K562 (cell line): ENCODE measurements around the gene SULT2B1. TPM values are rescaled to one million over a fixed set of nuclear protein-coding genes. Genes with fewer than 3 reads are reported as not detected.

Source experiments
- ATF3 ChIP-seq, 2 experiments: fragments of 450-650 bp in 1 of 2; sonication (generic) in 1 of 2; formaldehyde crosslinking in 1 of 2; IDR thresholded peaks in 1 of 2; conservative IDR thresholded peaks in 1 of 2; 2 replicates each; pipeline versions ENCODE4 v1.6.1 to v1.8.1; 2016 to 2023; ENCODE audit warnings: mild to moderate bottlenecking in 2 of 2, moderate library complexity in 2 of 2, inconsistent platforms in 1 of 2, missing genetic modification reagents in 1 of 2
- GATAD2A ChIP-seq: fragments of 450-650 bp; IDR thresholded peaks from 2 replicates; pipeline ENCODE4 v1.6.1; 2017
- KDM5B ChIP-seq: fragments of 200-600 bp; sonication (generic); IDR thresholded peaks from 2 replicates; pipeline ENCODE4 v1.6.1; 2012; ENCODE audit warnings: low read depth, mild to moderate bottlenecking, moderate library complexity, low read length, control low read depth, inconsistent platforms; ENCODE audit not compliant: insufficient replicate concordance
- KLF16 ChIP-seq: IDR thresholded peaks from 2 replicates; pipeline ENCODE4 v1.6.1; 2016; ENCODE audit warnings: antibody characterized with exemption
- RBM25 ChIP-seq: fragments of 200-400 bp; formaldehyde crosslinking; IDR thresholded peaks from 2 replicates; pipeline ENCODE4 v1.6.1; 2018; ENCODE audit warnings: low read length, low read depth, moderate library complexity; ENCODE audit not compliant: severe bottlenecking
- RCOR1 ChIP-seq, 2 experiments: IDR thresholded peaks; 2 replicates each; pipeline ENCODE4 v1.6.1; 2012; ENCODE audit warnings: low read depth in 2 of 2, low read length in 2 of 2, borderline replicate concordance in 1 of 2, improper control_type of control experiment in 1 of 2
- SIN3A ChIP-seq, 2 experiments: fragments of 150-350 bp in 1 of 2; IDR thresholded peaks; 2 replicates each; pipeline ENCODE4 v1.6.1; 2011 to 2016; ENCODE audit warnings: borderline replicate concordance in 2 of 2, low read depth in 2 of 2, low read length in 2 of 2, mild to moderate bottlenecking in 2 of 2, moderate library complexity in 2 of 2; ENCODE audit not compliant: control insufficient read depth in 1 of 2
- TFAM ChIP-seq: fragments of 250-450 bp; sonication (Bioruptor Pico); conservative IDR thresholded peaks from 2 replicates; pipeline ENCODE4 v1.5.0; 2021; ENCODE audit warnings: mild to moderate bottlenecking, moderate library complexity
- YY1 ChIP-seq, 3 experiments: IDR thresholded peaks; 2 replicates each; pipeline ENCODE4 v1.6.1; 2011; ENCODE audit warnings: low read length in 2 of 3, mild to moderate bottlenecking in 2 of 3, moderate library complexity in 2 of 3, borderline replicate concordance in 1 of 3, control low read depth in 1 of 3, low read depth in 1 of 3; ENCODE audit not compliant: insufficient read depth in 3 of 3, insufficient replicate concordance in 2 of 3, control insufficient read depth in 1 of 3, insufficient read length in 1 of 3; ENCODE audit errors: extremely low read depth in 1 of 3
- polyA plus RNA-seq, 8 experiments: library from polyadenylated mRNA; depleted of rRNA in 4 of 8; stranded (reverse) in 5 of 8; unstranded in 3 of 8; fragments of >200 nt; fragmentation: Nextera tagmentation in 2 of 8; fragmentation: Illumina TruSeq in 1 of 8; extraction: Ambion mirVana in 2 of 8; extraction: Trizol in 1 of 8; gene quantifications; 2 replicates each; pipeline versions ENCODE4 v1.2.1 to v1.2.3, GENCODE V29; 2011 to 2014; ENCODE audit warnings: inconsistent platforms in 1 of 8, missing spikeins in 1 of 8
- total RNA-seq, 7 experiments: library from RNA; depleted of rRNA in 6 of 7; stranded (reverse); fragments of >200 nt in 6 of 7; fragmentation: Illumina TruSeq in 2 of 7; extraction: Trizol in 2 of 7; gene quantifications; 2 replicates each; pipeline versions ENCODE4 v1.2.1 to v1.2.3, GENCODE V29; 2011 to 2021; ENCODE audit warnings: low replicate concordance in 1 of 7
- TF ChIP-seq, protein P1 (sequence below): sonication (generic); formaldehyde crosslinking; IDR thresholded peaks from 2 replicates; pipeline ENCODE4 v1.8.0; 2022; ENCODE audit warnings: missing genetic modification reagents, mild to moderate bottlenecking, moderate library complexity, borderline replicate concordance
- TF ChIP-seq, protein P2 (sequence below), 2 experiments: fragments of 450-650 bp in 1 of 2; sonication (generic) in 1 of 2; formaldehyde crosslinking in 1 of 2; IDR thresholded peaks; 2 replicates each; pipeline versions ENCODE4 v1.7.1 to v1.9.0; 2016 to 2022; ENCODE audit warnings: inconsistent platforms in 1 of 2, mild to moderate bottlenecking in 1 of 2, missing genetic modification reagents in 1 of 2

SULT2B1 gene
- total and polyA plus RNA-seq, 9 of the 15 experiments (the other 6 are each of a cell fraction or from before 2014, with no cell fraction given), result 0.09 to 0.62 (median 0.22) TPM; not detected in 2

DNA sequence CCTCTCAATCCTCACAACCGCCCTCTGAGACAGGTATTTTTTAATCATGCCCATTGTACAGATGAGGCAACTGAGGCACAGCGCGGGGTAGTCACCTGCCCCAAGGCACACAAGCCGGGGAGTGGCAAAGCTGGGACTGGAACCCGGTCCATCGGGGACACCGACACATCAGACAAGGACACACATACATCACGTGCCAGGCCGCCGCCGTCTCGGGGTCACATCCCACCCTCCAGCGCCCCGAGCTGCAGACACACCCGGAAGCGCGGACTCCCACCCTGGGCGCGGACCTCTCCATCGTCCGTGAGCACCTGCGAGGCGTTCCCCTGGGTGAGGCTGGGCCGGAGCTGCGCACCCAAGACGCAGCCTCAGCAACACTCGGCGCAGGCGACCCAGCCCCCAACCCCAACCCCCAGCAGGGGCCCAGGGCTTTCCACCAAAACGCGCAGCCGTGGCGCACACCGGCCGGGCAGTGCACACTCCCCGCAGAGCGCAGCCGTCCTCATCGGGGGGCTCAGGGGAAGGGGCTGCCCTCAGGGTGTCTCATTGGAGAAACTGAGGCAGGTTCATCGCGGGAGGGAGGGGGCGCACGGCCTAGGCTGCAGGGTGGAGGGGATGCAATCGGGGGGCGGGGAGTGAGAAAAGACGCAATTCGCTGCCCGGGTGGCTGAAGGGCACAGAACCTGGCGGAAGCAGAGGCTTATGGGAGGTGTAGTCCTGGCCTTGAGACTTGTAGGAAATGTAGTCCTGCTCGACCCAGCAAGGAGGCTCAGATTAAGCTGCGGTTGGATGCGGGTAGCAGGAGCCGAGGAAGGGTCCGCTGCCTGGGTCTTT is 38.5 kb upstream of the SULT2B1 start (continued):
- no peak for TF ChIP-seq ATF3 (IDR thresholded peaks at IDR 0.05)
- no peak for TF ChIP-seq ATF3 (CRISPR knock-in tag; conservative IDR thresholded peaks at IDR 0.05)
- TF ChIP-seq, protein P1, sequence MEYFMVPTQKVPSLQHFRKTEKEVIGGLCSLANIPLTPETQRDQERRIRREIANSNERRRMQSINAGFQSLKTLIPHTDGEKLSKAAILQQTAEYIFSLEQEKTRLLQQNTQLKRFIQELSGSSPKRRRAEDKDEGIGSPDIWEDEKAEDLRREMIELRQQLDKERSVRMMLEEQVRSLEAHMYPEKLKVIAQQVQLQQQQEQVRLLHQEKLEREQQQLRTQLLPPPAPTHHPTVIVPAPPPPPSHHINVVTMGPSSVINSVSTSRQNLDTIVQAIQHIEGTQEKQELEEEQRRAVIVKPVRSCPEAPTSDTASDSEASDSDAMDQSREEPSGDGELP (CRISPR knock-in tag), result peak; percentile 49; the same call in 1 of the 2 replicates
- TF ChIP-seq KDM5B, result peak; percentile 39
- no peak for TF ChIP-seq YY1 (IDR thresholded peaks at IDR 0.05; ENCODE audit: borderline replicate concordance in 1 of 3, control insufficient read depth in 1 of 3, extremely low read depth in 1 of 3, insufficient read depth in 3 of 3, insufficient read length in 1 of 3, insufficient replicate concordance in 2 of 3, low read depth in 1 of 3, low read length in 2 of 3)
- TF ChIP-seq TFAM (CRISPR knock-in tag), result no peak
- TF ChIP-seq KLF16, result no peak
- TF ChIP-seq, protein P2, sequence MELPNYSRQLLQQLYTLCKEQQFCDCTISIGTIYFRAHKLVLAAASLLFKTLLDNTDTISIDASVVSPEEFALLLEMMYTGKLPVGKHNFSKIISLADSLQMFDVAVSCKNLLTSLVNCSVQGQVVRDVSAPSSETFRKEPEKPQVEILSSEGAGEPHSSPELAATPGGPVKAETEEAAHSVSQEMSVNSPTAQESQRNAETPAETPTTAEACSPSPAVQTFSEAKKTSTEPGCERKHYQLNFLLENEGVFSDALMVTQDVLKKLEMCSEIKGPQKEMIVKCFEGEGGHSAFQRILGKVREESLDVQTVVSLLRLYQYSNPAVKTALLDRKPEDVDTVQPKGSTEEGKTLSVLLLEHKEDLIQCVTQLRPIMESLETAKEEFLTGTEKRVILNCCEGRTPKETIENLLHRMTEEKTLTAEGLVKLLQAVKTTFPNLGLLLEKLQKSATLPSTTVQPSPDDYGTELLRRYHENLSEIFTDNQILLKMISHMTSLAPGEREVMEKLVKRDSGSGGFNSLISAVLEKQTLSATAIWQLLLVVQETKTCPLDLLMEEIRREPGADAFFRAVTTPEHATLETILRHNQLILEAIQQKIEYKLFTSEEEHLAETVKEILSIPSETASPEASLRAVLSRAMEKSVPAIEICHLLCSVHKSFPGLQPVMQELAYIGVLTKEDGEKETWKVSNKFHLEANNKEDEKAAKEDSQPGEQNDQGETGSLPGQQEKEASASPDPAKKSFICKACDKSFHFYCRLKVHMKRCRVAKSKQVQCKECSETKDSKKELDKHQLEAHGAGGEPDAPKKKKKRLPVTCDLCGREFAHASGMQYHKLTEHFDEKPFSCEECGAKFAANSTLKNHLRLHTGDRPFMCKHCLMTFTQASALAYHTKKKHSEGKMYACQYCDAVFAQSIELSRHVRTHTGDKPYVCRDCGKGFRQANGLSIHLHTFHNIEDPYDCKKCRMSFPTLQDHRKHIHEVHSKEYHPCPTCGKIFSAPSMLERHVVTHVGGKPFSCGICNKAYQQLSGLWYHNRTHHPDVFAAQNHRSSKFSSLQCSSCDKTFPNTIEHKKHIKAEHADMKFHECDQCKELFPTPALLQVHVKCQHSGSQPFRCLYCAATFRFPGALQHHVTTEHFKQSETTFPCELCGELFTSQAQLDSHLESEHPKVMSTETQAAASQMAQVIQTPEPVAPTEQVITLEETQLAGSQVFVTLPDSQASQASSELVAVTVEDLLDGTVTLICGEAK (IDR thresholded peaks at IDR 0.05), result peak; percentile 67
- TF ChIP-seq, protein P2 (CRISPR knock-in tag; IDR thresholded peaks at IDR 0.05), result no peak
- TF ChIP-seq RBM25, result peak; percentile 87
- TF ChIP-seq GATAD2A, result 0 out of 2 replicates have a peak, but pooled peaks have one; percentile 30
- TF ChIP-seq RCOR1 (IDR thresholded peaks at IDR 0.05; ENCODE audit: borderline replicate concordance in 1 of 2, low read depth in 2 of 2, low read length in 2 of 2), result peak; percentile 33 to 87; a peak in 3 of 4 replicates
- TF ChIP-seq SIN3A (IDR thresholded peaks at IDR 0.05; ENCODE audit: borderline replicate concordance in 2 of 2, control insufficient read depth in 1 of 2, low read depth in 2 of 2, low read length in 2 of 2), result 0 out of 4 replicates have a peak, but pooled peaks of 1 of the 2 experiments have one; percentile 34
